Astrocyte (in vitro differentiated cells and primary cell): ENCODE results near the gene UPF3A.
"Not testable (repeated sequence)": the region's sequence is repeated elsewhere in the genome, so short reads cannot be mapped to it uniquely, and the experiment has no call there.

Source experiments
- EZH2 ChIP-seq: IDR thresholded peaks from 2 replicates; pipeline ENCODE4 v1.6.1; 2012; ENCODE audit warnings: mild to moderate bottlenecking, low read length, inconsistent platforms; ENCODE audit not compliant: insufficient read depth
- TF ChIP-seq, protein P1 (sequence below): IDR thresholded peaks from 2 replicates; pipeline ENCODE4 v1.5.1; 2011; ENCODE audit warnings: low read depth, mild to moderate bottlenecking, inconsistent platforms, low read length, moderate library complexity; ENCODE audit not compliant: insufficient read depth

DNA sequence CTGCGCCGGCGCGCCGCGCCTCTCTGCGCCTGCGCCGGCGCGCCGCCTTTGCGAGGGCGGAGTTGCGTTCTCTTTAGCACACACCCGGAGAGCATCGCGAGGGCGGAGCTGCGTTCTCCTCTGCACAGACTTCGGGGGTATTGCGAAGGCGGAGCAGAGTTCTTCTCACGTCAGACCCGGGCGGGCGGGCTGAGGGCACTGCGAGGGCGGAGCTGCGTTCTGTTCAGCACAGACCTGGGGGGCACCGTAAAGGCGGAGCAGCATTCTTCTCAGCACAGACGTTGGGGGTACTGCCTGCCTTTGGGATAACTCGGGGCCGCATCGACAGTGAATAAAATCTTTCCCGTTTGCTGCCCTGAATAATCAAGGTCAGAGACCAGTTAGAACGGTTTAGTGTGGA is 72.0 kb downstream of the UPF3A start:
- TF ChIP-seq, protein P1, sequence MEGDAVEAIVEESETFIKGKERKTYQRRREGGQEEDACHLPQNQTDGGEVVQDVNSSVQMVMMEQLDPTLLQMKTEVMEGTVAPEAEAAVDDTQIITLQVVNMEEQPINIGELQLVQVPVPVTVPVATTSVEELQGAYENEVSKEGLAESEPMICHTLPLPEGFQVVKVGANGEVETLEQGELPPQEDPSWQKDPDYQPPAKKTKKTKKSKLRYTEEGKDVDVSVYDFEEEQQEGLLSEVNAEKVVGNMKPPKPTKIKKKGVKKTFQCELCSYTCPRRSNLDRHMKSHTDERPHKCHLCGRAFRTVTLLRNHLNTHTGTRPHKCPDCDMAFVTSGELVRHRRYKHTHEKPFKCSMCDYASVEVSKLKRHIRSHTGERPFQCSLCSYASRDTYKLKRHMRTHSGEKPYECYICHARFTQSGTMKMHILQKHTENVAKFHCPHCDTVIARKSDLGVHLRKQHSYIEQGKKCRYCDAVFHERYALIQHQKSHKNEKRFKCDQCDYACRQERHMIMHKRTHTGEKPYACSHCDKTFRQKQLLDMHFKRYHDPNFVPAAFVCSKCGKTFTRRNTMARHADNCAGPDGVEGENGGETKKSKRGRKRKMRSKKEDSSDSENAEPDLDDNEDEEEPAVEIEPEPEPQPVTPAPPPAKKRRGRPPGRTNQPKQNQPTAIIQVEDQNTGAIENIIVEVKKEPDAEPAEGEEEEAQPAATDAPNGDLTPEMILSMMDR: not testable (repeated sequence)
- not testable (repeated sequence) for TF ChIP-seq EZH2
